ENCODE measurements around the gene KLHL28. TPM values are rescaled to one million over a fixed set of nuclear protein-coding genes. Genes with fewer than 3 reads are reported as not detected.

KLHL28 gene
- polyA plus RNA-seq, 2 of the 4 experiments (the other 2 are of a cell fraction), result 3.4 to 8.3 TPM

DNA sequence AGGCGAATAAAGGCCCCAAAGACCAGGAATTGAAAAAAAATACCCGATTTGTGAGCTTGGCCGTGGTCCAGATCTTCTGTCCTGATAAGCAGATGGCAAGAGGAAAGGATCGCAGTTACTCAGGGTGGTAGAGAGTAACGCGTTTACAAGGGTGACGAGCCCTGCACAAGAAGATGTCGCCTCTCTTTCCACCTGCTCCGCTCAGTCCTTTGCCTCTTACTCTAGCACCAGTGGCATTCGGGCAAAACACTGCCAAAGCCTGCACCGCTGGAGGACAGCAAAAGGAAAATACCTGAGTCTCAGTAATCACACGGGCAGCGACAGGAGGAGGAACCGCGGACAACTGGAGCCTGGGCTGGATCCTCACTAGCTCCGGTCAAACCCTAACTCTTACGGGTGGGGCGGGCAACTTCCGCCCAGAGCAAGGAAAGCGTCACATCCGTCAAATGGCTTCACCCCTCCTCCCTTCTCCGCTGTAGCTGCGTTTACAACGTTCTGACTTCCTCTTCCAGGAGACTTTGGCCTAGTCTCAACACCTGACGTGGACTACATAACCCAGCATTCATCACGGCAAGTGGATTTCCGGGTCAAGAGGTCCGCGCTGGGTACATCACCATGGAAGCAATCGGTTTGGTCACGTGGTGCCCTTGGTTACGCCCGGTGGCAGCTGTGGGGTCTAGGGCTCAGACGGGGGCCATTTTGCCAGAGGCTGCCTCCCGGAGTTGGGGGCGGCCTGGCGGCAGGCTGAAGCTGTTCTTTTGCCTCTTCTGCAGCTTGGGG lies at the start of gene KLHL28, which contains the start of gene TOGARAM1 (continued):
- TF ChIP-seq, protein P1, sequence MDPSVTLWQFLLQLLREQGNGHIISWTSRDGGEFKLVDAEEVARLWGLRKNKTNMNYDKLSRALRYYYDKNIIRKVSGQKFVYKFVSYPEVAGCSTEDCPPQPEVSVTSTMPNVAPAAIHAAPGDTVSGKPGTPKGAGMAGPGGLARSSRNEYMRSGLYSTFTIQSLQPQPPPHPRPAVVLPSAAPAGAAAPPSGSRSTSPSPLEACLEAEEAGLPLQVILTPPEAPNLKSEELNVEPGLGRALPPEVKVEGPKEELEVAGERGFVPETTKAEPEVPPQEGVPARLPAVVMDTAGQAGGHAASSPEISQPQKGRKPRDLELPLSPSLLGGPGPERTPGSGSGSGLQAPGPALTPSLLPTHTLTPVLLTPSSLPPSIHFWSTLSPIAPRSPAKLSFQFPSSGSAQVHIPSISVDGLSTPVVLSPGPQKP (IDR thresholded peaks at IDR 0.05; ENCODE audit: low read depth, low read length), result no peak
- TF ChIP-seq, protein P2, sequence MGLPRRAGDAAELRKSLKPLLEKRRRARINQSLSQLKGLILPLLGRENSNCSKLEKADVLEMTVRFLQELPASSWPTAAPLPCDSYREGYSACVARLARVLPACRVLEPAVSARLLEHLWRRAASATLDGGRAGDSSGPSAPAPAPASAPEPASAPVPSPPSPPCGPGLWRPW (IDR thresholded peaks at IDR 0.05), result no peak
- TF ChIP-seq CHD2 (IDR thresholded peaks at IDR 0.05; ENCODE audit: low read length, partially characterized antibody) (no peak), NPAS2 (CRISPR knock-in tag; IDR thresholded peaks at IDR 0.05; ENCODE audit: borderline replicate concordance) (no peak), SMC3 (IDR thresholded peaks at IDR 0.05) (no peak), FOSL2 (IDR thresholded peaks at IDR 0.05) (no peak), FOSL2 (CRISPR knock-in tag; IDR thresholded peaks at IDR 0.05) (0 out of 2 replicates have a peak, but pooled peaks have one; percentile 10), RARB (CRISPR knock-in tag; IDR thresholded peaks at IDR 0.05) (no peak), BCL3 (IDR thresholded peaks at IDR 0.05) (peak; percentile 35; the same call in 1 of the 3 replicates), NR3C1 (IDR thresholded peaks at IDR 0.05) (no peak), SREBF2 (IDR thresholded peaks at IDR 0.05) (no peak), JUN (IDR thresholded peaks at IDR 0.05) (peak; percentile 70 to 76; a peak in 4 of 5 replicates), FOXS1 (CRISPR knock-in tag; IDR thresholded peaks at IDR 0.05) (no peak), PHF8 (IDR thresholded peaks at IDR 0.05; ENCODE audit: borderline replicate concordance, low read depth) (peak; percentile 54; the same call in 1 of the 2 replicates), FOSB (CRISPR knock-in tag; IDR thresholded peaks at IDR 0.05) (no peak), HEYL (CRISPR knock-in tag; IDR thresholded peaks at IDR 0.05) (no peak), ZFP36 (IDR thresholded peaks at IDR 0.05; ENCODE audit: borderline replicate concordance, partially characterized antibody) (no peak), TFCP2L1 (CRISPR knock-in tag; IDR thresholded peaks at IDR 0.05) (0 out of 2 replicates have a peak, but pooled peaks have one; percentile 16), CBX8 (IDR thresholded peaks at IDR 0.05) (no peak)
- TF ChIP-seq, protein P3, sequence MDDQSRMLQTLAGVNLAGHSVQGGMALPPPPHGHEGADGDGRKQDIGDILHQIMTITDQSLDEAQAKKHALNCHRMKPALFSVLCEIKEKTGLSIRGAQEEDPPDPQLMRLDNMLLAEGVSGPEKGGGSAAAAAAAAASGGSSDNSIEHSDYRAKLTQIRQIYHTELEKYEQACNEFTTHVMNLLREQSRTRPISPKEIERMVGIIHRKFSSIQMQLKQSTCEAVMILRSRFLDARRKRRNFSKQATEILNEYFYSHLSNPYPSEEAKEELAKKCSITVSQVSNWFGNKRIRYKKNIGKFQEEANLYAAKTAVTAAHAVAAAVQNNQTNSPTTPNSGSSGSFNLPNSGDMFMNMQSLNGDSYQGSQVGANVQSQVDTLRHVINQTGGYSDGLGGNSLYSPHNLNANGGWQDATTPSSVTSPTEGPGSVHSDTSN (IDR thresholded peaks at IDR 0.05), result no peak

DNA sequence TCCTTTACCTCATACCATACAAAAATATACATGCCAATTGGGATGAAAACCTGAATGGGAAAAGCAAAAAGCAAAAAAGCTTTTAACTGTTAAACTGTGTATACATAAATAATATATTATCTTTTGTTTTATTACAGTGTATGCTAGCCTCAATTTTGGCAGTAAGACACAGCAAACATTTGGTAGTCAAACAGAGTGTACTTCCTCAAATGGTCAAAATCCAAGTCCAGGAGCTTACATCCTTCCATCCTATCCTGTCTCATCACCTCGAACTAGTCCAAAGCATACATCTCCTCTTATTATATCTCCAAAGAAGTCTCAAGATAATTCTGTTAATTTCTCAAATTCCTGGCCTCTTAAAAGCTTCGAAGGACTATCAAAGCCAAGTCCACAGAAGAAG lies 42.2 kb upstream of the KLHL28 start:
- 67% methylated on average over 2 of the region's 2 CpGs for WGBS (ENCODE audit: missing lambda C conversion rate)

More for the DNA sequence above, 42.2 kb upstream of the KLHL28 start:
- POLR2A ChIA-PET, result no interaction called here
- CTCF ChIA-PET, result no interaction called here
- no peak for FAIRE-seq
- Histone ChIP-seq H3K4me3 (no peak overlapping the region), H3K4me2 (no peak overlapping the region), H3K27ac (no peak overlapping the region), H3K4me1 (peaks cover 5% of the 10 kb centered on the region; the same call in 2 of the 3 replicates), H3K9me3 (no peaks in the 10 kb centered on the region)
- DNase-seq (ENCODE audit: low read depth in 1 of 2, low spot score in 1 of 2), result no peak
- TF ChIP-seq FOSB (CRISPR knock-in tag; IDR thresholded peaks at IDR 0.05) (no peak), SREBF2 (IDR thresholded peaks at IDR 0.05) (no peak), KDM5A (IDR thresholded peaks at IDR 0.05) (no peak), RFX5 (IDR thresholded peaks at IDR 0.05) (no peak), JUN (IDR thresholded peaks at IDR 0.05) (no peak), E2F6 (IDR thresholded peaks at IDR 0.05; ENCODE audit: borderline replicate concordance, low read depth) (no peak), FOXS1 (CRISPR knock-in tag; IDR thresholded peaks at IDR 0.05) (no peak), PHF8 (IDR thresholded peaks at IDR 0.05; ENCODE audit: borderline replicate concordance, low read depth) (no peak), CBX8 (IDR thresholded peaks at IDR 0.05) (no peak), CHD2 (IDR thresholded peaks at IDR 0.05; ENCODE audit: low read length, partially characterized antibody) (no peak), MAZ (IDR thresholded peaks at IDR 0.05; ENCODE audit: borderline replicate concordance, low read depth, low read length) (no peak), ZC3H11A (IDR thresholded peaks at IDR 0.05) (no peak), SMC3 (IDR thresholded peaks at IDR 0.05) (no peak), ZNF302 (CRISPR knock-in tag; IDR thresholded peaks at IDR 0.05) (no peak), CHD4 (IDR thresholded peaks at IDR 0.05; ENCODE audit: borderline replicate concordance) (no peak)
- TF ChIP-seq, protein P1 (IDR thresholded peaks at IDR 0.05; ENCODE audit: low read depth, low read length), result no peak
- no peak for ATAC-seq

Data from A549 (cell line).